EL (cell line): Measurements from ENCODE around the gene WBP1.
"Not testable (repeated sequence)": the region's sequence is repeated elsewhere in the genome, so short reads cannot be mapped to it uniquely, and the experiment has no call there.

Source experiments
- DNase-seq: peaks from one replicate; pipeline ENCODE4 v3.0.0-alpha.2; 2016

WBP1 gene

GRCh38 chr2:74458132-74458937 is at the start of gene WBP1:
WBP1 (plus strand) TSS chr2:74458438; CDS start chr2:74458603, 165 bp downstream.
- peak; percentile 100 for DNase-seq

GRCh38 chr2:74413001-74413698 is 45.1 kb upstream of the WBP1 start:
- no peak for DNase-seq

- no peak for DNase-seq
Observed at GRCh38 chr2:74414441-74414840, 43.8 kb upstream of the WBP1 start.

GRCh38 chr2:74414881-74415761 is 43.1 kb upstream of the WBP1 start:
- DNase-seq = peak; percentile 32

GRCh38 chr2:74415762-74416395 is 42.4 kb upstream of the WBP1 start:
- no peak for DNase-seq

- DNase-seq = no peak
Observed at GRCh38 chr2:74416778-74417177, 41.5 kb upstream of the WBP1 start.

GRCh38 chr2:74417197-74417596 is 41.0 kb upstream of the WBP1 start:
- no peak for DNase-seq

- no peak for DNase-seq
Observed at GRCh38 chr2:74417763-74418162, 40.5 kb upstream of the WBP1 start.

GRCh38 chr2:74418312-74418711 is 39.9 kb upstream of the WBP1 start:
- no peak for DNase-seq

- no peak for DNase-seq
Observed at GRCh38 chr2:74419345-74419744, 38.9 kb upstream of the WBP1 start.

- no peak for DNase-seq
Observed at GRCh38 chr2:74420006-74420405, 38.2 kb upstream of the WBP1 start.

- not testable (repeated sequence) for DNase-seq
Observed at GRCh38 chr2:74420443-74421103, 37.7 kb upstream of the WBP1 start.

GRCh38 chr2:74421221-74421870 is 36.9 kb upstream of the WBP1 start, which contains the start of the genes C2orf81 and WDR54:
C2orf81 (minus strand) TSS chr2:74421619; CDS start chr2:74421560, 59 bp downstream.
WDR54 (plus strand) TSS chr2:74421730; CDS start chr2:74422154, 424 bp downstream.
- peak; percentile 90 for DNase-seq

GRCh38 chr2:74423231-74424095 is 34.8 kb upstream of the WBP1 start:
- DNase-seq = no peak

- DNase-seq = no peak
Observed at GRCh38 chr2:74424139-74424992, 33.9 kb upstream of the WBP1 start.

GRCh38 chr2:74424995-74425406 is 33.2 kb upstream of the WBP1 start:
- DNase-seq = no peak

GRCh38 chr2:74425523-74425922 is 32.7 kb upstream of the WBP1 start:
- no peak for DNase-seq

- no peak for DNase-seq
Observed at GRCh38 chr2:74426181-74426758, 32.0 kb upstream of the WBP1 start.

GRCh38 chr2:74427551-74427950 is 30.7 kb upstream of the WBP1 start:
- DNase-seq = no peak
